K562 (cell line): Measurements from ENCODE around the gene TMEM135. TPM values are rescaled to one million over a fixed set of nuclear protein-coding genes. Genes with fewer than 3 reads are reported as not detected.

Source experiments
- HCFC1 ChIP-seq: IDR thresholded peaks from 2 replicates; pipeline ENCODE4 v1.6.1; 2012; ENCODE audit warnings: low read depth, low read length, improper control_type of control experiment
- LEF1 ChIP-seq: fragments of 450-650 bp; IDR thresholded peaks from 2 replicates; pipeline ENCODE4 v1.6.1; 2016; ENCODE audit warnings: mild to moderate bottlenecking
- MCM2 ChIP-seq: fragments of 450-650 bp; IDR thresholded peaks from 2 replicates; pipeline ENCODE4 v1.6.1; 2017; ENCODE audit warnings: low read depth, mild to moderate bottlenecking
- PCBP1 ChIP-seq: fragments of 200-400 bp; formaldehyde crosslinking; IDR thresholded peaks from 2 replicates; pipeline ENCODE4 v1.6.1; 2018; ENCODE audit warnings: mild to moderate bottlenecking, low read depth, low read length; ENCODE audit not compliant: poor library complexity, severe bottlenecking
- RBM34 ChIP-seq: fragments of 200-400 bp; formaldehyde crosslinking; IDR thresholded peaks from 2 replicates; pipeline ENCODE4 v1.6.1; 2018; ENCODE audit warnings: low read length, borderline replicate concordance; ENCODE audit not compliant: insufficient read depth
- SMAD4 ChIP-seq: fragments of 250-450 bp; sonication (Bioruptor Pico); conservative IDR thresholded peaks from 2 replicates; pipeline ENCODE4 v1.8.0; 2021; ENCODE audit warnings: inconsistent platforms, mild to moderate bottlenecking, moderate library complexity
- ZNF121 ChIP-seq: sonication (generic); formaldehyde crosslinking; conservative IDR thresholded peaks from 2 replicates; pipeline ENCODE4 v1.8.0; 2022; ENCODE audit warnings: missing genetic modification reagents
- ZNF175 ChIP-seq: fragments of 200-800 bp; sonication (Bioruptor generic); IDR thresholded peaks from 2 replicates; pipeline ENCODE4 v1.6.1; 2016; ENCODE audit warnings: low read depth, mild to moderate bottlenecking, missing genetic modification characterization, missing compliant biosample characterization
- ZNF232 ChIP-seq: sonication (generic); formaldehyde crosslinking; IDR thresholded peaks from 2 replicates; pipeline ENCODE4 v1.8.0; 2022; ENCODE audit warnings: mild to moderate bottlenecking, missing genetic modification reagents
- ZNF384 ChIP-seq: IDR thresholded peaks from 2 replicates; pipeline ENCODE4 v1.6.1; 2012; ENCODE audit warnings: low read depth, low read length, improper control_type of control experiment
- polyA plus RNA-seq, 8 experiments: library from polyadenylated mRNA; depleted of rRNA in 4 of 8; stranded (reverse) in 5 of 8; unstranded in 3 of 8; fragments of >200 nt; fragmentation: Nextera tagmentation in 2 of 8; fragmentation: Illumina TruSeq in 1 of 8; extraction: Ambion mirVana in 2 of 8; extraction: Trizol in 1 of 8; gene quantifications; 2 replicates each; pipeline versions ENCODE4 v1.2.1 to v1.2.3, GENCODE V29; 2011 to 2014; ENCODE audit warnings: inconsistent platforms in 1 of 8, missing spikeins in 1 of 8
- total RNA-seq, 7 experiments: library from RNA; depleted of rRNA in 6 of 7; stranded (reverse); fragments of >200 nt in 6 of 7; fragmentation: Illumina TruSeq in 2 of 7; extraction: Trizol in 2 of 7; gene quantifications; 2 replicates each; pipeline versions ENCODE4 v1.2.1 to v1.2.3, GENCODE V29; 2011 to 2021; ENCODE audit warnings: low replicate concordance in 1 of 7
- TF ChIP-seq, protein P1 (sequence below): fragments of 450-650 bp; IDR thresholded peaks from 2 replicates; pipeline ENCODE4 v1.6.1; 2016; ENCODE audit warnings: low read depth

Gene TMEM135
- total and polyA plus RNA-seq, 9 of the 15 experiments (the other 6 are each of a cell fraction or from before 2014, with no cell fraction given): 17.3 to 53.6 (median 24.9) TPM

DNA sequence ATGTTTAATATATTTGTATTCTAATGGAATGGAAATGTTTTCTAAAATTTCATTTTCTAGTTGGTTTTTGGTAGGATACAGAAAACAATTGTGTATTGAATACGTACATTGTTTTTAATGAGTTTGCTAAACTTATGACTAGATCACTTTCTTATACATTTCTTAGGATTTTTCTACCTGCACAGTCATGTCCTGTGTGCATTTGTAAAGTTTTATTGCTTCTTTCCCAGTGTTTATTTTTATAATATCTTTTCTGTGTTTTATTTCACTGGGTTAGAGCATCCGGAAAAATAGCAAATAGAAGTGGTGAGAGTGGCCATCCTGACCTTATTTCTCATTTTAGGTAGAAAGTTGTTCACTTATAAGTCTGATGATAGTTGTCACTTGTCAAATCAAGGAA lies 103.6 kb downstream of the TMEM135 start (continued):
- TF ChIP-seq, protein P1, sequence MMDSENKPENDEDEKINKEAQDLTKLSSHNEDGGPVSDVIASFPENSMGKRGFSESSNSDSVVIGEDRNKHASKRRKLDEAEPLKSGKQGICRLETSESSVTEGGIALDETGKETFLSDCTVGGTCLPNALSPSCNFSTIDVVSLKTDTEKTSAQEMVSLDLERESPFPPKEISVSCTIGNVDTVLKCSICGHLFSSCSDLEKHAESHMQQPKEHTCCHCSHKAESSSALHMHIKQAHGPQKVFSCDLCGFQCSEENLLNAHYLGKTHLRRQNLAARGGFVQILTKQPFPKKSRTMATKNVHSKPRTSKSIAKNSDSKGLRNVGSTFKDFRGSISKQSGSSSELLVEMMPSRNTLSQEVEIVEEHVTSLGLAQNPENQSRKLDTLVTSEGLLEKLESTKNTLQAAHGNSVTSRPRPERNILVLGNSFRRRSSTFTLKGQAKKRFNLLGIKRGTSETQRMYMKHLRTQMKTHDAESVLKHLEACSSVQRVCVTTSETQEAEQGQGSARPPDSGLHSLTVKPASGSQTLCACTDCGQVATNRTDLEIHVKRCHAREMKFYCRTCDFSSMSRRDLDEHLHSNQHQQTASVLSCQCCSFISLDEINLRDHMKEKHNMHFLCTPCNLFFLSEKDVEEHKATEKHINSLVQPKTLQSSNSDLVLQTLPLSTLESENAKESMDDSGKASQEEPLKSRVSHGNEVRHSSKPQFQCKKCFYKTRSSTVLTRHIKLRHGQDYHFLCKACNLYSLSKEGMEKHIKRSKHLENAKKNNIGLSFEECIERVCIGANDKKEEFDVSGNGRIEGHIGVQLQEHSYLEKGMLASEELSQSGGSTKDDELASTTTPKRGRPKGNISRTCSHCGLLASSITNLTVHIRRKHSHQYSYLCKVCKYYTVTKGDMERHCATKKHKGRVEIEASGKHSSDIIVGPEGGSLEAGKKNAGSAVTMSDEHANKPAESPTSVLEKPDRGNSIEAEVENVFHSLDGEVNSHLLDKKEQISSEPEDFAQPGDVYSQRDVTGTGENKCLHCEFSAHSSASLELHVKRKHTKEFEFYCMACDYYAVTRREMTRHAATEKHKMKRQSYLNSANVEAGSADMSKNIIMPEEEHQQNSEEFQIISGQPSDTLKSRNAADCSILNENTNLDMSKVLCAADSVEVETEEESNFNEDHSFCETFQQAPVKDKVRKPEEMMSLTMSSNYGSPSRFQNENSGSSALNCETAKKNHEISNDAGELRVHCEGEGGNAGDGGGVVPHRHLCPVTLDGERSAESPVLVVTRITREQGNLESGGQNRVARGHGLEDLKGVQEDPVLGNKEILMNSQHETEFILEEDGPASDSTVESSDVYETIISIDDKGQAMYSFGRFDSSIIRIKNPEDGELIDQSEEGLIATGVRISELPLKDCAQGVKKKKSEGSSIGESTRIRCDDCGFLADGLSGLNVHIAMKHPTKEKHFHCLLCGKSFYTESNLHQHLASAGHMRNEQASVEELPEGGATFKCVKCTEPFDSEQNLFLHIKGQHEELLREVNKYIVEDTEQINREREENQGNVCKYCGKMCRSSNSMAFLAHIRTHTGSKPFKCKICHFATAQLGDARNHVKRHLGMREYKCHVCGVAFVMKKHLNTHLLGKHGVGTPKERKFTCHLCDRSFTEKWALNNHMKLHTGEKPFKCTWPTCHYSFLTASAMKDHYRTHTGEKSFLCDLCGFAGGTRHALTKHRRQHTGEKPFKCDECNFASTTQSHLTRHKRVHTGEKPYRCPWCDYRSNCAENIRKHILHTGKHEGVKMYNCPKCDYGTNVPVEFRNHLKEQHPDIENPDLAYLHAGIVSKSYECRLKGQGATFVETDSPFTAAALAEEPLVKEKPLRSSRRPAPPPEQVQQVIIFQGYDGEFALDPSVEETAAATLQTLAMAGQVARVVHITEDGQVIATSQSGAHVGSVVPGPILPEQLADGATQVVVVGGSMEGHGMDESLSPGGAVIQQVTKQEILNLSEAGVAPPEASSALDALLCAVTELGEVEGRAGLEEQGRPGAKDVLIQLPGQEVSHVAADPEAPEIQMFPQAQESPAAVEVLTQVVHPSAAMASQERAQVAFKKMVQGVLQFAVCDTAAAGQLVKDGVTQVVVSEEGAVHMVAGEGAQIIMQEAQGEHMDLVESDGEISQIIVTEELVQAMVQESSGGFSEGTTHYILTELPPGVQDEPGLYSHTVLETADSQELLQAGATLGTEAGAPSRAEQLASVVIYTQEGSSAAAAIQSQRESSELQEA: no peak
- TF ChIP-seq HCFC1 (no peak), LEF1 (no peak), ZNF121 (CRISPR knock-in tag) (no peak), RBM34 (no peak), PCBP1 (no peak), ZNF175 (CRISPR knock-in tag) (no peak), ZNF384 (no peak), MCM2 (no peak), ZNF232 (CRISPR knock-in tag) (no peak), SMAD4 (CRISPR knock-in tag) (no peak)
- TF ChIP-seq, all 486 proteins: peak for 0
